Tibial nerve (tissue), 4 donors: ENCODE data around the gene ST3GAL4. TPM values are rescaled to one million over a fixed set of nuclear protein-coding genes. Genes with fewer than 3 reads are reported as not detected.

Source experiments
- DNase-seq, 2 donors: peaks; one replicate each; pipeline ENCODE4 v3.0.0-alpha.2; 2019; ENCODE audit warnings: low spot score in 2 of 2
- H3K27ac ChIP-seq, 4 donors: fragments of 200-600 bp; sonication (generic) in 3 of 4; one replicate each; pipeline ENCODE4 v1.5.1; 2017 to 2019; ENCODE audit warnings: mild to moderate bottlenecking in 1 of 4
- H3K27me3 ChIP-seq, 2 donors: fragments of 200-600 bp; sonication (generic) in 1 of 2; one replicate each; pipeline versions ENCODE4 v1.5.1 to v1.6.0; 2017 to 2019
- H3K36me3 ChIP-seq, 3 donors: fragments of 200-600 bp; sonication (generic); one replicate each; pipeline ENCODE4 v1.5.1; 2018 to 2019
- H3K4me1 ChIP-seq, 4 donors: fragments of 200-600 bp; sonication (generic) in 3 of 4; one replicate each; pipeline ENCODE4 v1.5.1; 2017 to 2019
- H3K4me3 ChIP-seq, 4 donors: fragments of 200-600 bp; sonication (generic) in 3 of 4; one replicate each; pipeline ENCODE4 v1.5.1; 2017 to 2019; ENCODE audit warnings: mild to moderate bottlenecking in 1 of 4, moderate library complexity in 1 of 4
- H3K9me3 ChIP-seq, 4 donors: fragments of 200-600 bp; sonication (generic) in 3 of 4; one replicate each; pipeline ENCODE4 v1.5.1; 2017 to 2019
- EP300 ChIP-seq, 2 donors: sonication (generic); formaldehyde crosslinking; IDR thresholded peaks; one replicate each; pipeline ENCODE4 v1.6.1; 2017; ENCODE audit warnings: antibody characterized with exemption in 2 of 2, mild to moderate bottlenecking in 1 of 2
- POLR2A ChIP-seq, 2 donors: fragments of 450-650 bp; IDR thresholded peaks; one replicate each; pipeline ENCODE4 v1.6.1; 2017; ENCODE audit warnings: antibody characterized with exemption in 2 of 2, mild to moderate bottlenecking in 2 of 2, moderate library complexity in 2 of 2
- WGBS, 2 donors: methylation state at CpG; one replicate each; pipeline ENCODE4 v1.1.5; 2018; 5-methylcytosine and 5-hydroxymethylcytosine counted together
- total RNA-seq, 4 donors: library from RNA; depleted of rRNA; stranded (reverse); fragments of >200 nt; gene quantifications; one replicate each; pipeline ENCODE4 v1.1.0, GENCODE V29; 2016
- TF ChIP-seq, protein P1 (sequence below), 5 experiments: fragments of 200-600 bp in 3 of 5; fragments of 450-650 bp in 2 of 5; sonication (generic) in 3 of 5; IDR thresholded peaks; one replicate each; pipeline ENCODE4 v1.5.1; 2016 to 2019; ENCODE audit warnings: antibody characterized with exemption in 5 of 5, mild to moderate bottlenecking in 3 of 5, moderate library complexity in 2 of 5

ST3GAL4 gene
- total RNA-seq, 4 donors from 2014 or later, result 68.1 to 162 (median 122) TPM

GRCh38 chr11:126405906-126406305, 50.4 kb downstream of the ST3GAL4 start:
- DNase-seq, result no peak
- WGBS, 2 donors, result 61 to 87% methylated on average over 4 to 5 of the region's 7 CpGs
- H3K4me1 ChIP-seq, result peaks cover 0 to 75% (median 7%) of the 10 kb centered on the region in 4 donors
- H3K36me3 ChIP-seq, result peaks cover 0 to 38% (median 0%) of the 10 kb centered on the region in 3 donors
- peak overlapping the region; percentile 43 to 91 (median 70) for H3K27ac ChIP-seq
- no peaks in the 10 kb centered on the region for H3K9me3 ChIP-seq
- no peaks in the 10 kb centered on the region for H3K27me3 ChIP-seq
- H3K4me3 ChIP-seq, result no peak overlapping the region
- TF ChIP-seq EP300 (IDR thresholded peaks at IDR 0.05), result no peak
- TF ChIP-seq, protein P1, sequence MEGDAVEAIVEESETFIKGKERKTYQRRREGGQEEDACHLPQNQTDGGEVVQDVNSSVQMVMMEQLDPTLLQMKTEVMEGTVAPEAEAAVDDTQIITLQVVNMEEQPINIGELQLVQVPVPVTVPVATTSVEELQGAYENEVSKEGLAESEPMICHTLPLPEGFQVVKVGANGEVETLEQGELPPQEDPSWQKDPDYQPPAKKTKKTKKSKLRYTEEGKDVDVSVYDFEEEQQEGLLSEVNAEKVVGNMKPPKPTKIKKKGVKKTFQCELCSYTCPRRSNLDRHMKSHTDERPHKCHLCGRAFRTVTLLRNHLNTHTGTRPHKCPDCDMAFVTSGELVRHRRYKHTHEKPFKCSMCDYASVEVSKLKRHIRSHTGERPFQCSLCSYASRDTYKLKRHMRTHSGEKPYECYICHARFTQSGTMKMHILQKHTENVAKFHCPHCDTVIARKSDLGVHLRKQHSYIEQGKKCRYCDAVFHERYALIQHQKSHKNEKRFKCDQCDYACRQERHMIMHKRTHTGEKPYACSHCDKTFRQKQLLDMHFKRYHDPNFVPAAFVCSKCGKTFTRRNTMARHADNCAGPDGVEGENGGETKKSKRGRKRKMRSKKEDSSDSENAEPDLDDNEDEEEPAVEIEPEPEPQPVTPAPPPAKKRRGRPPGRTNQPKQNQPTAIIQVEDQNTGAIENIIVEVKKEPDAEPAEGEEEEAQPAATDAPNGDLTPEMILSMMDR (IDR thresholded peaks at IDR 0.05), result no peak
- TF ChIP-seq POLR2A (IDR thresholded peaks at IDR 0.05), result no peak

DNA sequence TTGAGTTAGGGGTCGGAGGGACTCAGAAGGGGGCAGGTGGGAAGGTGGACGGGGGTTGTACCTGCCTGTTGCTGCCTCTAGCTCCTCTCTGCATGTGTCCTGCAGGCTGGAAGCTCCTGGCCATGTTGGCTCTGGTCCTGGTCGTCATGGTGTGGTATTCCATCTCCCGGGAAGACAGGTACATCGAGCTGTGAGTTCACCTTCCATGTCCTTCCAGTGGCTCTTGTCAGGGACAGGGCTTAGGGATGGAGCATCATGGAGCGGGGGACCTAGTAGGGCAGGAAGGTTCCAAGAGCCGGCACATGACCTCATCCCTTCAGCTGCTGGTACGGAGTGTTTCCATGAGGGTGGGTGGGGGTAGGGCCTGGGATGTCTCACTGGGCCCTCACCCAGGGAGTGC, 50.9 kb downstream of the ST3GAL4 start:
- no peak overlapping the region for H3K4me3 ChIP-seq
- no peak for DNase-seq
- H3K9me3 ChIP-seq, result no peaks in the 10 kb centered on the region
- peaks cover 0 to 38% (median 0%) of the 10 kb centered on the region in 3 donors for H3K36me3 ChIP-seq
- peaks cover 0 to 76% (median 12%) of the 10 kb centered on the region in 4 donors for H3K4me1 ChIP-seq
- TF ChIP-seq EP300 (IDR thresholded peaks at IDR 0.05), result no peak
- TF ChIP-seq POLR2A (IDR thresholded peaks at IDR 0.05), result no peak
- TF ChIP-seq, protein P1 (IDR thresholded peaks at IDR 0.05), result no peak
- H3K27ac ChIP-seq, result peak overlapping the region; percentile 43 to 91 (median 70)
- no peaks in the 10 kb centered on the region for H3K27me3 ChIP-seq
- 88 to 92% methylated on average over 8 of the region's 8 CpGs for WGBS, 2 donors

- peaks cover 0 to 38% (median 0%) of the 10 kb centered on the region in 3 donors for H3K36me3 ChIP-seq
- no peak overlapping the region for H3K4me3 ChIP-seq
- H3K27me3 ChIP-seq, result no peaks in the 10 kb centered on the region
- TF ChIP-seq EP300 (IDR thresholded peaks at IDR 0.05), result peak in 1 of 2 donors; percentile 43
- TF ChIP-seq, protein P1 (IDR thresholded peaks at IDR 0.05), result no peak
- TF ChIP-seq POLR2A (IDR thresholded peaks at IDR 0.05), result no peak
- no peak for DNase-seq
- H3K27ac ChIP-seq, result peak overlapping the region; percentile 43 to 91 (median 70)
- no peaks in the 10 kb centered on the region for H3K9me3 ChIP-seq
- H3K4me1 ChIP-seq, result peaks cover 0 to 76% (median 17%) of the 10 kb centered on the region in 4 donors
- WGBS, 2 donors, result 69 to 76% methylated on average over 12 of the region's 12 CpGs
Measured at GRCh38 chr11:126407101-126407521, 51.6 kb downstream of the ST3GAL4 start.

- no peak for DNase-seq
Measured at GRCh38 chr11:126407682-126408288, 52.3 kb downstream of the ST3GAL4 start.

DNA sequence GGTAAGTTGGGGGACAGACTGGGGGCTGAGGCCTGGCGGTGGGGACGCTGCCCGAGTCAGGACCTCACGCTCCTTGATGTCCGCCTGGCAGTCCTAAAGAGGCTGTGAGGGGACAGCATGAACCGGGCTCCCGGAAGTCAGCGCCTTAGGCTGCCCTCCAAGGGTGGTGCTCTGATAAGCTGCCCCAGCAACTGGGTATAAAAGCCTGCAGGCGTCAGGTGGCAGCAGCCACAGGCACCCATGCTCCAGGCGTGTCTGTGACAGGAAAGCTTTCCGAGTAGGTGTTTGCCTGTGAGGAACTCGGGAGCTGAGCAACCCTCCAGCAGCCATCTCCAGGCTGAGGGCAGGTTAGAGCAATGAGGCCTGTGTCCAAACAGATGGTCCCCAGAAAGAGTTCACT, 53.0 kb downstream of the ST3GAL4 start:
- no peaks in the 10 kb centered on the region for H3K9me3 ChIP-seq
- H3K36me3 ChIP-seq, result peaks cover 0 to 45% (median 0%) of the 10 kb centered on the region in 3 donors
- TF ChIP-seq, protein P1 (IDR thresholded peaks at IDR 0.05), result no peak
- no peak for TF ChIP-seq EP300 (IDR thresholded peaks at IDR 0.05)
- no peak for TF ChIP-seq POLR2A (IDR thresholded peaks at IDR 0.05)
- no peak overlapping the region for H3K4me3 ChIP-seq
- WGBS, 2 donors, result 82 to 88% methylated on average over 9 to 10 of the region's 12 CpGs
- peaks cover 0 to 76% (median 15%) of the 10 kb centered on the region in 4 donors for H3K4me1 ChIP-seq
- no peak for DNase-seq
- no peaks in the 10 kb centered on the region for H3K27me3 ChIP-seq
- peak overlapping the region in 2 of 4 donors; percentile 83 to 91 for H3K27ac ChIP-seq

More at GRCh38 chr11:126407682-126408288, 52.3 kb downstream of the ST3GAL4 start:
- Histone ChIP-seq H3K27me3 (no peaks in the 10 kb centered on the region), H3K9me3 (no peaks in the 10 kb centered on the region), H3K4me1 (peaks cover 0 to 77% (median 17%) of the 10 kb centered on the region in 4 donors), H3K27ac (peak overlapping the region in 3 of 4 donors; percentile 10 to 91 (median 83)), H3K4me3 (no peak overlapping the region), H3K36me3 (peaks cover 0 to 38% (median 0%) of the 10 kb centered on the region in 3 donors)
- WGBS, 2 donors, result 85 to 90% methylated on average over 13 to 15 of the region's 15 CpGs
- TF ChIP-seq EP300 (IDR thresholded peaks at IDR 0.05) (no peak), POLR2A (IDR thresholded peaks at IDR 0.05) (no peak)
- TF ChIP-seq, protein P1 (IDR thresholded peaks at IDR 0.05), result no peak
